GM23338 (cell line): ENCODE results near the gene PTPRN2. TPM values are rescaled to one million over a fixed set of nuclear protein-coding genes. Genes with fewer than 3 reads are reported as not detected.

ENCODE experiments used
- ATAC-seq: fragments of 200-7000 bp; cut with Tn5 transposase; 3 replicates; pipeline ENCODE4 v1.9.1; 2020
- DNase-seq: peaks from one replicate; pipeline ENCODE4 v3.0.0-alpha.2; 2015; ENCODE audit warnings: low spot score
- H2AFZ ChIP-seq: fragments of 200-600 bp; sonication (generic); 2 replicates; pipeline ENCODE4 v1.8.0; 2016; ENCODE audit warnings: antibody characterized with exemption, mild to moderate bottlenecking, moderate library complexity
- H3F3A ChIP-seq: fragments of 200-600 bp; sonication (generic); replicated peaks from 2 replicates; pipeline ENCODE4 v1.8.0; 2017; ENCODE audit warnings: antibody characterized with exemption, mixed run types, low read depth
- H3K27ac ChIP-seq: fragments of 200-600 bp; sonication (generic); 2 replicates; pipeline ENCODE4 v1.6.1; 2016; ENCODE audit warnings: low read depth
- H3K27me3 ChIP-seq: fragments of 200-600 bp; sonication (generic); 2 replicates; pipeline ENCODE4 v1.8.0; 2016; ENCODE audit warnings: mild to moderate bottlenecking, mixed run types, moderate library complexity; ENCODE audit not compliant: insufficient read depth
- H3K36me3 ChIP-seq: fragments of 200-600 bp; sonication (generic); 2 replicates; pipeline ENCODE4 v1.8.0; 2016; ENCODE audit warnings: mild to moderate bottlenecking; ENCODE audit not compliant: insufficient read depth
- H3K4me1 ChIP-seq: fragments of 200-600 bp; sonication (generic); 2 replicates; pipeline ENCODE4 v1.8.0; 2016; ENCODE audit warnings: mild to moderate bottlenecking, moderate library complexity; ENCODE audit not compliant: insufficient read depth
- H3K4me2 ChIP-seq: fragments of 200-600 bp; sonication (generic); 2 replicates; pipeline ENCODE4 v1.7.1; 2017; ENCODE audit warnings: mixed run types
- H3K4me3 ChIP-seq: fragments of 200-600 bp; sonication (generic); 2 replicates; pipeline ENCODE4 v1.6.1; 2016; ENCODE audit warnings: mixed run types
- H3K79me2 ChIP-seq: fragments of 200-600 bp; sonication (generic); replicated peaks from 2 replicates; pipeline ENCODE4 v1.8.0; 2017; ENCODE audit warnings: mild to moderate bottlenecking; ENCODE audit not compliant: insufficient read depth
- H3K9me2 ChIP-seq: fragments of 200-600 bp; sonication (generic); 2 replicates; pipeline ENCODE4 v1.8.0; 2017; ENCODE audit not compliant: insufficient read depth
- H4K20me1 ChIP-seq: fragments of 200-600 bp; sonication (generic); replicated peaks from 2 replicates; pipeline ENCODE4 v1.8.0; 2017; ENCODE audit warnings: mild to moderate bottlenecking; ENCODE audit not compliant: insufficient read depth
- H3K27ac Mint-ChIP-seq: 2 replicates; pipeline ENCODE4 v1.8.0; 2020; ENCODE audit warnings: inconsistent platforms, mild to moderate bottlenecking, moderate library complexity, mixed read lengths
- H3K27me3 Mint-ChIP-seq: 3 replicates; pipeline ENCODE4 v1.8.0; 2022; ENCODE audit warnings: low read depth, mild to moderate bottlenecking, moderate library complexity, mixed read lengths, inconsistent platforms; ENCODE audit not compliant: insufficient read depth, poor library complexity
- H3K36me3 Mint-ChIP-seq: 3 replicates; pipeline ENCODE4 v1.8.0; 2021; ENCODE audit warnings: low read depth, mild to moderate bottlenecking, inconsistent platforms, moderate library complexity, mixed read lengths
- H3K4me1 Mint-ChIP-seq: 3 replicates; pipeline ENCODE4 v1.8.0; 2020; ENCODE audit warnings: mild to moderate bottlenecking, inconsistent platforms, mixed read lengths
- H3K4me3 Mint-ChIP-seq: 3 replicates; pipeline ENCODE4 v1.8.0; 2021; ENCODE audit warnings: moderate library complexity, mild to moderate bottlenecking, inconsistent platforms, mixed read lengths
- H3K9me3 Mint-ChIP-seq: 3 replicates; pipeline ENCODE4 v1.8.0; 2020; ENCODE audit warnings: moderate library complexity, mild to moderate bottlenecking, inconsistent platforms, mixed read lengths
- CREB1 ChIP-seq: fragments of 250-450 bp; sonication (Bioruptor Pico); IDR thresholded peaks from 2 replicates; pipeline ENCODE4 v1.5.0; 2020; ENCODE audit warnings: low read depth, mild to moderate bottlenecking, moderate library complexity
- EZH2 ChIP-seq: fragments of 200-600 bp; sonication (generic); IDR thresholded peaks from one replicate; pipeline ENCODE4 v1.8.0; 2017; ENCODE audit warnings: antibody characterized with exemption, mild to moderate bottlenecking, low read depth; ENCODE audit not compliant: unreplicated experiment
- EZH2phosphoT487 ChIP-seq: fragments of 200-600 bp; sonication (generic); IDR thresholded peaks from one replicate; pipeline ENCODE4 v1.8.1; 2018; ENCODE audit warnings: antibody characterized with exemption; ENCODE audit not compliant: unreplicated experiment
- JUNB ChIP-seq: IDR thresholded peaks from one replicate; pipeline ENCODE4 v1.6.1; 2016; ENCODE audit warnings: antibody characterized with exemption; ENCODE audit not compliant: unreplicated experiment
- NANOG ChIP-seq: IDR thresholded peaks from 2 replicates; pipeline ENCODE4 v1.6.1; 2016; ENCODE audit warnings: antibody characterized with exemption, borderline replicate concordance
- POLR2AphosphoS5 ChIP-seq: IDR thresholded peaks from 2 replicates; pipeline ENCODE4 v1.6.1; 2016; ENCODE audit warnings: antibody characterized with exemption, low read depth
- STAT1 ChIP-seq: IDR thresholded peaks from one replicate; pipeline ENCODE4 v1.6.1; 2016; ENCODE audit warnings: antibody characterized with exemption; ENCODE audit not compliant: unreplicated experiment
- ZNF114 ChIP-seq: fragments of 250-450 bp; sonication (Bioruptor Pico); IDR thresholded peaks from 2 replicates; pipeline ENCODE4 v1.5.0; 2020; ENCODE audit warnings: mild to moderate bottlenecking, moderate library complexity
- ZNF331 ChIP-seq: fragments of 250-450 bp; sonication (Bioruptor Pico); IDR thresholded peaks from 2 replicates; pipeline ENCODE4 v1.5.0; 2020; ENCODE audit warnings: low read depth, mild to moderate bottlenecking, moderate library complexity
- polyA plus RNA-seq: library from polyadenylated mRNA; unstranded; fragments of >200 nt; fragmentation: Nextera tagmentation; extraction: Ambion mirVana; gene quantifications from 2 replicates; pipeline ENCODE4 v1.2.1, GENCODE V29; 2016
- total RNA-seq: library from RNA; depleted of rRNA; stranded (reverse); fragments of >200 nt; shearing (Covaris generic); gene quantifications from 2 replicates; pipeline ENCODE4 v1.2.3, GENCODE V29; 2014
- TF ChIP-seq, protein P1 (sequence below): fragments of 250-450 bp; sonication (Bioruptor Pico); IDR thresholded peaks from 2 replicates; pipeline ENCODE4 v1.5.0; 2020; ENCODE audit warnings: mild to moderate bottlenecking, moderate library complexity
- TF ChIP-seq, protein P2 (sequence below), 2 experiments: fragments of 200-600 bp in 1 of 2; sonication (generic) in 1 of 2; conservative IDR thresholded peaks; 2 replicates each; pipeline versions ENCODE4 v1.5.1 to v1.6.1; 2016 to 2017; ENCODE audit warnings: antibody characterized with exemption in 2 of 2, low read depth in 2 of 2, mild to moderate bottlenecking in 2 of 2, moderate library complexity in 1 of 2
- TF ChIP-seq, protein P3 (sequence below): IDR thresholded peaks from one replicate; pipeline ENCODE4 v1.6.1; 2018; ENCODE audit warnings: antibody characterized with exemption; ENCODE audit not compliant: unreplicated experiment
- TF ChIP-seq, protein P4 (sequence below): IDR thresholded peaks from 2 replicates; pipeline ENCODE4 v1.6.1; 2016; ENCODE audit warnings: antibody characterized with exemption

Gene PTPRN2
- total and polyA plus RNA-seq, 2 experiments from 2014 or later, result 0.87 to 4.0 TPM

DNA sequence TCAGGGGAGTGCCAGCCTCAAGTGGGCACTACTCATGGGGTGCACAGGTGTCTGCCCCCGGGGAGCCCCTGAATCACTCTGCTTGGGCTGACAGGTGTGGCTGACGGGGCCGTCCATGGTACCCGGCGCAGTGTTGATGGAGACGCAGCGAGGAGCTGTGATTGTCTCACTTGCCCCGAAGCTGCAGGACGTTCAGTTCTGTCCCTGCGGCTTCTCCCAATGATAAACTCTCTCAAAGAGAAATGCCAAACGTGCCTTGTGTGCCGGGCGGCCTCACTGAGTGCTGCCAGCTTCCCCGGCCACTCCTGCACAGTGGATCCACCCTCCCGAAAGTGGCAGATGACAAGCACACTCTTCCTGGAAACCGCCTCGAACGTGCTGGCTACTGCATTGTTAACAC lies 1047.6 kb downstream of the PTPRN2 start:
- Mint-ChIP-seq H3K36me3 (peaks cover 39% of the 10 kb centered on the region), H3K4me1 (no peaks in the 10 kb centered on the region), H3K9me3 (peaks cover 94% of the 10 kb centered on the region), H3K27ac (no peak overlapping the region), H3K4me3 (no peak overlapping the region), H3K27me3 (peaks cover 6% of the 10 kb centered on the region)
- Histone ChIP-seq H4K20me1 (no peaks in the 10 kb centered on the region), H3K9me2 (no peaks in the 10 kb centered on the region), H3K4me3 (no peak overlapping the region), H3K36me3 (no peaks in the 10 kb centered on the region), H2AFZ (no peak overlapping the region), H3K27me3 (no peaks in the 10 kb centered on the region), H3K79me2 (no peaks in the 10 kb centered on the region), H3F3A (no peaks in the 10 kb centered on the region), H3K27ac (no peak overlapping the region), H3K4me1 (no peaks in the 10 kb centered on the region), H3K4me2 (no peak overlapping the region)
- DNase-seq (no peak), ATAC-seq (no peak)
- TF ChIP-seq POLR2AphosphoS5 (no peak), CREB1 (CRISPR knock-in tag) (no peak), ZNF114 (CRISPR knock-in tag) (no peak), ZNF331 (no peak), EZH2 (no peak), EZH2phosphoT487 (no peak), JUNB (no peak), STAT1 (no peak), NANOG (no peak)
- TF ChIP-seq, protein P1, sequence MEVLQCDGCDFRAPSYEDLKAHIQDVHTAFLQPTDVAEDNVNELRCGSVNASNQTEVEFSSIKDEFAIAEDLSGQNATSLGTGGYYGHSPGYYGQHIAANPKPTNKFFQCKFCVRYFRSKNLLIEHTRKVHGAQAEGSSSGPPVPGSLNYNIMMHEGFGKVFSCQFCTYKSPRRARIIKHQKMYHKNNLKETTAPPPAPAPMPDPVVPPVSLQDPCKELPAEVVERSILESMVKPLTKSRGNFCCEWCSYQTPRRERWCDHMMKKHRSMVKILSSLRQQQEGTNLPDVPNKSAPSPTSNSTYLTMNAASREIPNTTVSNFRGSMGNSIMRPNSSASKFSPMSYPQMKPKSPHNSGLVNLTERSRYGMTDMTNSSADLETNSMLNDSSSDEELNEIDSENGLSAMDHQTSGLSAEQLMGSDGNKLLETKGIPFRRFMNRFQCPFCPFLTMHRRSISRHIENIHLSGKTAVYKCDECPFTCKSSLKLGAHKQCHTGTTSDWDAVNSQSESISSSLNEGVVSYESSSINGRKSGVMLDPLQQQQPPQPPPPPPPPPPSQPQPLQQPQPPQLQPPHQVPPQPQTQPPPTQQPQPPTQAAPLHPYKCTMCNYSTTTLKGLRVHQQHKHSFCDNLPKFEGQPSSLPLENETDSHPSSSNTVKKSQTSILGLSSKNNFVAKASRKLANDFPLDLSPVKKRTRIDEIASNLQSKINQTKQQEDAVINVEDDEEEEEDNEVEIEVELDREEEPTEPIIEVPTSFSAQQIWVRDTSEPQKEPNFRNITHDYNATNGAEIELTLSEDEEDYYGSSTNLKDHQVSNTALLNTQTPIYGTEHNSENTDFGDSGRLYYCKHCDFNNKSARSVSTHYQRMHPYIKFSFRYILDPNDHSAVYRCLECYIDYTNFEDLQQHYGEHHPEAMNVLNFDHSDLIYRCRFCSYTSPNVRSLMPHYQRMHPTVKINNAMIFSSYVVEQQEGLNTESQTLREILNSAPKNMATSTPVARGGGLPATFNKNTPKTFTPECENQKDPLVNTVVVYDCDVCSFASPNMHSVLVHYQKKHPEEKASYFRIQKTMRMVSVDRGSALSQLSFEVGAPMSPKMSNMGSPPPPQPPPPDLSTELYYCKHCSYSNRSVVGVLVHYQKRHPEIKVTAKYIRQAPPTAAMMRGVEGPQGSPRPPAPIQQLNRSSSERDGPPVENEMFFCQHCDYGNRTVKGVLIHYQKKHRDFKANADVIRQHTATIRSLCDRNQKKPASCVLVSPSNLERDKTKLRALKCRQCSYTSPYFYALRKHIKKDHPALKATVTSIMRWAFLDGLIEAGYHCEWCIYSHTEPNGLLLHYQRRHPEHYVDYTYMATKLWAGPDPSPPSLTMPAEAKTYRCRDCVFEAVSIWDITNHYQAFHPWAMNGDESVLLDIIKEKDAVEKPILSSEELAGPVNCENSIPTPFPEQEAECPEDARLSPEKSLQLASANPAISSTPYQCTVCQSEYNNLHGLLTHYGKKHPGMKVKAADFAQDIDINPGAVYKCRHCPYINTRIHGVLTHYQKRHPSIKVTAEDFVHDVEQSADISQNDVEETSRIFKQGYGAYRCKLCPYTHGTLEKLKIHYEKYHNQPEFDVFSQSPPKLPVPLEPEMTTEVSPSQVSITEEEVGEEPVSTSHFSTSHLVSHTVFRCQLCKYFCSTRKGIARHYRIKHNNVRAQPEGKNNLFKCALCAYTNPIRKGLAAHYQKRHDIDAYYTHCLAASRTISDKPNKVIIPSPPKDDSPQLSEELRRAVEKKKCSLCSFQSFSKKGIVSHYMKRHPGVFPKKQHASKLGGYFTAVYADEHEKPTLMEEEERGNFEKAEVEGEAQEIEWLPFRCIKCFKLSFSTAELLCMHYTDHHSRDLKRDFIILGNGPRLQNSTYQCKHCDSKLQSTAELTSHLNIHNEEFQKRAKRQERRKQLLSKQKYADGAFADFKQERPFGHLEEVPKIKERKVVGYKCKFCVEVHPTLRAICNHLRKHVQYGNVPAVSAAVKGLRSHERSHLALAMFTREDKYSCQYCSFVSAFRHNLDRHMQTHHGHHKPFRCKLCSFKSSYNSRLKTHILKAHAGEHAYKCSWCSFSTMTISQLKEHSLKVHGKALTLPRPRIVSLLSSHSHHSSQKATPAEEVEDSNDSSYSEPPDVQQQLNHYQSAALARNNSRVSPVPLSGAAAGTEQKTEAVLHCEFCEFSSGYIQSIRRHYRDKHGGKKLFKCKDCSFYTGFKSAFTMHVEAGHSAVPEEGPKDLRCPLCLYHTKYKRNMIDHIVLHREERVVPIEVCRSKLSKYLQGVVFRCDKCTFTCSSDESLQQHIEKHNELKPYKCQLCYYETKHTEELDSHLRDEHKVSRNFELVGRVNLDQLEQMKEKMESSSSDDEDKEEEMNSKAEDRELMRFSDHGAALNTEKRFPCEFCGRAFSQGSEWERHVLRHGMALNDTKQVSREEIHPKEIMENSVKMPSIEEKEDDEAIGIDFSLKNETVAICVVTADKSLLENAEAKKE, result no peak
- TF ChIP-seq, protein P2, sequence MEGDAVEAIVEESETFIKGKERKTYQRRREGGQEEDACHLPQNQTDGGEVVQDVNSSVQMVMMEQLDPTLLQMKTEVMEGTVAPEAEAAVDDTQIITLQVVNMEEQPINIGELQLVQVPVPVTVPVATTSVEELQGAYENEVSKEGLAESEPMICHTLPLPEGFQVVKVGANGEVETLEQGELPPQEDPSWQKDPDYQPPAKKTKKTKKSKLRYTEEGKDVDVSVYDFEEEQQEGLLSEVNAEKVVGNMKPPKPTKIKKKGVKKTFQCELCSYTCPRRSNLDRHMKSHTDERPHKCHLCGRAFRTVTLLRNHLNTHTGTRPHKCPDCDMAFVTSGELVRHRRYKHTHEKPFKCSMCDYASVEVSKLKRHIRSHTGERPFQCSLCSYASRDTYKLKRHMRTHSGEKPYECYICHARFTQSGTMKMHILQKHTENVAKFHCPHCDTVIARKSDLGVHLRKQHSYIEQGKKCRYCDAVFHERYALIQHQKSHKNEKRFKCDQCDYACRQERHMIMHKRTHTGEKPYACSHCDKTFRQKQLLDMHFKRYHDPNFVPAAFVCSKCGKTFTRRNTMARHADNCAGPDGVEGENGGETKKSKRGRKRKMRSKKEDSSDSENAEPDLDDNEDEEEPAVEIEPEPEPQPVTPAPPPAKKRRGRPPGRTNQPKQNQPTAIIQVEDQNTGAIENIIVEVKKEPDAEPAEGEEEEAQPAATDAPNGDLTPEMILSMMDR (conservative IDR thresholded peaks at IDR 0.05; ENCODE audit: low read depth in 2 of 2), result no peak
- TF ChIP-seq, protein P3, sequence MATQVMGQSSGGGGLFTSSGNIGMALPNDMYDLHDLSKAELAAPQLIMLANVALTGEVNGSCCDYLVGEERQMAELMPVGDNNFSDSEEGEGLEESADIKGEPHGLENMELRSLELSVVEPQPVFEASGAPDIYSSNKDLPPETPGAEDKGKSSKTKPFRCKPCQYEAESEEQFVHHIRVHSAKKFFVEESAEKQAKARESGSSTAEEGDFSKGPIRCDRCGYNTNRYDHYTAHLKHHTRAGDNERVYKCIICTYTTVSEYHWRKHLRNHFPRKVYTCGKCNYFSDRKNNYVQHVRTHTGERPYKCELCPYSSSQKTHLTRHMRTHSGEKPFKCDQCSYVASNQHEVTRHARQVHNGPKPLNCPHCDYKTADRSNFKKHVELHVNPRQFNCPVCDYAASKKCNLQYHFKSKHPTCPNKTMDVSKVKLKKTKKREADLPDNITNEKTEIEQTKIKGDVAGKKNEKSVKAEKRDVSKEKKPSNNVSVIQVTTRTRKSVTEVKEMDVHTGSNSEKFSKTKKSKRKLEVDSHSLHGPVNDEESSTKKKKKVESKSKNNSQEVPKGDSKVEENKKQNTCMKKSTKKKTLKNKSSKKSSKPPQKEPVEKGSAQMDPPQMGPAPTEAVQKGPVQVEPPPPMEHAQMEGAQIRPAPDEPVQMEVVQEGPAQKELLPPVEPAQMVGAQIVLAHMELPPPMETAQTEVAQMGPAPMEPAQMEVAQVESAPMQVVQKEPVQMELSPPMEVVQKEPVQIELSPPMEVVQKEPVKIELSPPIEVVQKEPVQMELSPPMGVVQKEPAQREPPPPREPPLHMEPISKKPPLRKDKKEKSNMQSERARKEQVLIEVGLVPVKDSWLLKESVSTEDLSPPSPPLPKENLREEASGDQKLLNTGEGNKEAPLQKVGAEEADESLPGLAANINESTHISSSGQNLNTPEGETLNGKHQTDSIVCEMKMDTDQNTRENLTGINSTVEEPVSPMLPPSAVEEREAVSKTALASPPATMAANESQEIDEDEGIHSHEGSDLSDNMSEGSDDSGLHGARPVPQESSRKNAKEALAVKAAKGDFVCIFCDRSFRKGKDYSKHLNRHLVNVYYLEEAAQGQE, result no peak
- TF ChIP-seq, protein P4, sequence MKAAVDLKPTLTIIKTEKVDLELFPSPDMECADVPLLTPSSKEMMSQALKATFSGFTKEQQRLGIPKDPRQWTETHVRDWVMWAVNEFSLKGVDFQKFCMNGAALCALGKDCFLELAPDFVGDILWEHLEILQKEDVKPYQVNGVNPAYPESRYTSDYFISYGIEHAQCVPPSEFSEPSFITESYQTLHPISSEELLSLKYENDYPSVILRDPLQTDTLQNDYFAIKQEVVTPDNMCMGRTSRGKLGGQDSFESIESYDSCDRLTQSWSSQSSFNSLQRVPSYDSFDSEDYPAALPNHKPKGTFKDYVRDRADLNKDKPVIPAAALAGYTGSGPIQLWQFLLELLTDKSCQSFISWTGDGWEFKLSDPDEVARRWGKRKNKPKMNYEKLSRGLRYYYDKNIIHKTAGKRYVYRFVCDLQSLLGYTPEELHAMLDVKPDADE, result no peak
